Stimulated activated CD8-positive, alpha-beta memory T cell treated with anti-CD3 and anti-CD28 coated beads, Interleukin-12 subunit alpha, Interleukin-12 subunit beta, amount 100 ng/mL, for 1 hour (primary cell): ENCODE data around the gene ZFP69B.

ENCODE experiments used
- DNase-seq: peaks from one replicate; pipeline ENCODE4 v3.0.0-alpha.2; 2020; ENCODE audit warnings: low read depth

The ZFP69B gene

DNA sequence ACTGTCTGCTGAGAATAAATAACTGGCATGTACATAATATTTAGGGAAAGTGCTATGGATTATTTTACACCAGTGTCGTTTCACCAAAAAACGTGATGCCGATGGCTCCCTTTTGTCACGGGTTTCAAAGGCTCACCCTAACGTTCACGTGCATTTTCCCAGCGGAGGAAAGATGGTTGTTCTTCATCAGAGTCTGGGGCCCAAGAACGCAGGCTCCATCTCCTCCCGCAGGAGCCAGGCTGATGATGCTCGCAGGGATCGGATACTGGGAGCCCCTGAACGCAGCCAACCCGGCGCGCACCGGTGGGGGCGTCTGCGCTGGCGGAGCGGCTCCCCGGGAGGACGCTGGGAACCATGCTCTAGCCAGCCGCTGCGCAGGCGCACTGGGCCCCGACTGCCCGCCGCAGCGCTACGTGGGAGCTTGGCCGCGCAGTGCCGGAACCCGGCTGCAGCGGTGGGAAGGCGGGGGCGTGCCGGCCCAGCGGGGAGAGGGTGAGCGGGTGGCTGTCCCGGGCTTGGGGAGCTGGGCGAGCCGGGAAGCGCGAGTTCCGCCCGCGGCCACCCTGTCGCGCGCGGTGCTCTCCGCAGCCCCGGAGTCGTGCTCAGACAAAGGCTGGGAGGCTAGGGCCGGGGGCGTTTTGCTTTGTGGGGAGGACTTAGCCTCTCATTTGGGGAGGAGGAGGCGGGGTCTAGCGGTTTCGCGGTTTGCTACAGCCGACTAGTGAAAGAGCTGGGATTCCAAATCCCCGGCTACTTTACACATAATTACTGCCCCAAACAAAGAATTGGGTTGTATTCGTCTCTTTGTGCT is at the start of gene ZFP69B:
Gene ZFP69B, plus strand, starts transcription at position 793 of the 811 bp plus-strand sequence. CDS start 486 bp downstream, outside the sequence.
- peak; percentile 81 for DNase-seq

DNA sequence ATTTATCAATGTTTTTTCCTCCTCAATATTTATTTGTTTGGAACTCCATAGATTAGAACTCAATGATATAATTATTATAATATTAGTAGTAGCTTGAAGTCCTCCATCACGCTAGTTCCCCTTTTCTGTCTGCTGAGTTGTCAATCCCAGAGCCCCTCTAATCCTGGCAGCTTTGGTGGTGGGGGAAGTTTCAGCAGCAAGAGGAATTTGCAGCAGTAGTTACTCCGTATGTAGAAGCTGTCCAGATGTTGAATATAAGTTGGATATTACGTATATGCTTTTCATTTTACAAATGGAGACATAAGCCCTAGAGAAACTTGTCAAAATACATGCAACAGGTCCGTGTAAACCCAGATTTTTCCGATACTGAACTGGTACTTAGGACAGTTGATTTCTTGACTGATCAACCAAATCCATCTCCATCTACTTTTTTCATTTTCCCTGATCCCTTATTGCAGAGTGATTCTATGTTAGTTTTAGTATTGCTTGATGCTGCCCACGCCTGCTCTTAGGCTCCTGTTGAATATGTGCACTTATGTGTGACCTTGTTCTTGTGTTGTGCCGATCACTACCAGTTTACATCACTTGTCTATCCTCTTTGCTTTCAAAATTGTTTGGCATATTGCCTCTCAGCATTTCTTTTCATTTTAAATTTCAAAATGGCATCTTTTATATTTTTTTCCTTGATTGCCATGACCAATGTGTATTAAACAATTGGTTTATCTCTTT is 48.6 kb upstream of the ZFP69B start:
- DNase-seq: no peak

DNA sequence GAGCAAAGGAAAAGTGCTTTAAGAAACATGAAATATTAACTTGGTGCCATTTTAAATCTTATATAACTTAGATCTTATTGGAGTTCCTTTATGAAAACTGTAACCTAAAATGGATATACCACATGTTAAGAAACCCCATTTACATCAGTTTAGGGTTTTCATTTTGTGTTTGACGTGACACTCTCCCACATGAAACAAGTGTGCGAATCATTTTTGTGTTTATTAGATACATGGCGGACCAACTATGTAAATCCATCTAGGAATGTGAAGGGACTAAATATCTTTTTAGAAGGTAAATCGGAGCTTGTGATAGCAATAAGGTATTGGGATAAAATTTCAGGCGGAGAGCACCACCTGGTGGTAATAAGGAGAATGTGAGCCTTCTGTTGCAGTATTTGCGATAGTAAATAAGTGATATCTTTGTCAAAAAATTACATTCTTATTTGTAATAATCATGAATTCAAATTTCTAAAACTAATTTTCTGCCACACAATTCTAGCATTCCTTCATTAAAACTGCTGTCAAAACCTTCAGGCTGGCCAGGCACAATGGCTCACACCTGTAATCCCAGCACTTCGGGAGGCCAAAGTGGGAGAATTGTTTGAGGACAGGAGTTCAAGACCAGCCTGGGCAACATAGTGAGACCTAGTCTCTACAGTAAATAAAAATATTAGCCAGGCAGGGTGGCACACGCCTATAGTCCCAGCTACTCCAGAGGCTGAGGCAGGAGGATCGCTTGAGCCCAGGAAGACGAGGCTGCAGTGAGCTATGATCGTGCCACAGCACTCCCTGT is 45.4 kb upstream of the ZFP69B start:
- DNase-seq: peak; percentile 36

DNA sequence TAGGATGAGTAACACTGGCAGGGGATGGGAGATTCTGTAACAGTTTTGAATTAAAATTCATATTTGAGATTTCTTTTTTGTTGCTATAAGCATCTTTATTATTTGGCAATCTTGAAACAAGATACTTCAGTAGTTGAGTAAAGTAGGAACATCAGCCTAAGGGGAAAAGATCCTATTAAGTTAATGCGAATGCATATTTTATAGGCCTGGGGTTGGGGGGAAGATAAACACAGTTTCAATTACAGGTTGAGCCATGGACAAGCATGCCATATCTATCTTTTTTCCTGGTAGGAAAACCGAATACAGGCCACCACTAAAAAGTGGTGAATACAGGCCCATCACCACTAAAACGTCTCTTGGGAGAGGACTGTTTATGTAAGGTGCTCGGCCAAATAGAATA is 44.5 kb upstream of the ZFP69B start:
- no peak for DNase-seq

DNA sequence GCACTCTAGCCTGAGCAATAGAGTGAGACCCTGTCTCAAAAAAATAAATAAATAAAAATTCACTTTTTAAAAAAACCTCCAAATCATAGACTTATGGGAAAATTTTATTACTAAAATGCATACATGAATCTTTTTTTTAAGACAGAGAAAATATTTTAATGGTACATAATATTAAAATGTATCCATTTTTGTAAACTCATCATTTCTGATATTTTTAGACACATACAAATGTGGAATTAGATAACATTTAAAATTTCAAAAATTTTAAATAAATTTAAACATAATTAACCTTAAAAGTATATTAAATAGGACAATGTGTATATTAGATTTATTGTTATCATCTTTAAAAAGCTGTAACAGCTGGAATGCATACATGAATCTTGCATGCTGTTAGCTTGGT is 42.8 kb upstream of the ZFP69B start:
- no peak for DNase-seq

DNA sequence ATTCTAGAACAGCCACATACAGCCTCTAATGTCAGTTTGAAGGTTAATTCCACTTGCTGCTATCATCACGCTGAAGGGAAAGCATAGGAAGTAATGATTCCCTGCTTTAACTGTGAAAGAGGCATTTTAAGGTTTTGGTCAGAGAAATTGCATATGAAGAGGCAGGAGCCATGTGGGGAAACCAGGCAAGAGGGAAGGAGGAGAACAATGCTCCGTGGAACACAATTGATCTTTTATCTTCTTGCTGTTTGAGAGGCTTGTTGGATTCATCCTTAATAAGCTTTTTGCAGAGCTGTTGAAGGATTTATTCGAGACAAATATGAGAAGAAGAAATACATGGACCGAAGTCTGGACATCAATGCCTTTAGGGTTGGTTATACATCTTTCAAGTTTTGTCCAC is 40.8 kb upstream of the ZFP69B start:
- DNase-seq: no peak

DNA sequence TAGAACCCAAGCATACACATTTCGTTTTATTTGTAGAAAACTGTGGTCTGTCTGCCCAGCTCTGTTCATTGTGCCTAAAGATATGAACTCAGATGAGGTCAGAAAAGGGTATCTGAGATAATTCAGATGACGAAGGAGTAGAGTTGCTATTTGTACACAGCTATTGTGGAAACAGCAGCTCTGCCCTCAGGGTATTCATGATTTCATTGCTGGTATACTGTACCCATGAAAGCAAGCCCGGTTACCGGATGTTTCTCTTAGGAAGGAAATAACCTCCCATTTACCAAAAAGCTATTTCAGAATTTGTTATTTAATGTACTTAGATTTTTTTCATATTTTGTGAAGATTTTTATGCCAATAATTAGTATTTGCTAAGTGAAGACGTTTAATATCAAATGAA is 39.0 kb upstream of the ZFP69B start:
- no peak for DNase-seq

DNA sequence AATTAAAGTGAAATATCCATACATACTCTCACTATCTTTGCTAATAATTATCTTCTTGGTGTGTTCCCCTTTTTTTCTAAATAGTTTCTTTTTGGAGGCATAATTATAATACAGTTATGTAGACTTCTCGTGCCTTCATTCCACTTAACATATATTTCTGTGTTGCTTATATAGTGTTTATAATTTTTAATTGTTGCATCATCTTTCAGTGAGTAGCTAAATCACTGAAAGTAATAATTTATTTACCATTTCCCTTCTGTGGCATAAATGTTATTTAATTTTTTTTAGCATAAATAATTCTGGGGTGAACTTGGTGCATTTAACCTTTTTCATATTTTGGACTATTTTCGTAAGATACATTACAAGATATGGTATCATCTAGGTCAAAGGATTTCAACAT is 38.4 kb upstream of the ZFP69B start:
- no peak for DNase-seq

DNA sequence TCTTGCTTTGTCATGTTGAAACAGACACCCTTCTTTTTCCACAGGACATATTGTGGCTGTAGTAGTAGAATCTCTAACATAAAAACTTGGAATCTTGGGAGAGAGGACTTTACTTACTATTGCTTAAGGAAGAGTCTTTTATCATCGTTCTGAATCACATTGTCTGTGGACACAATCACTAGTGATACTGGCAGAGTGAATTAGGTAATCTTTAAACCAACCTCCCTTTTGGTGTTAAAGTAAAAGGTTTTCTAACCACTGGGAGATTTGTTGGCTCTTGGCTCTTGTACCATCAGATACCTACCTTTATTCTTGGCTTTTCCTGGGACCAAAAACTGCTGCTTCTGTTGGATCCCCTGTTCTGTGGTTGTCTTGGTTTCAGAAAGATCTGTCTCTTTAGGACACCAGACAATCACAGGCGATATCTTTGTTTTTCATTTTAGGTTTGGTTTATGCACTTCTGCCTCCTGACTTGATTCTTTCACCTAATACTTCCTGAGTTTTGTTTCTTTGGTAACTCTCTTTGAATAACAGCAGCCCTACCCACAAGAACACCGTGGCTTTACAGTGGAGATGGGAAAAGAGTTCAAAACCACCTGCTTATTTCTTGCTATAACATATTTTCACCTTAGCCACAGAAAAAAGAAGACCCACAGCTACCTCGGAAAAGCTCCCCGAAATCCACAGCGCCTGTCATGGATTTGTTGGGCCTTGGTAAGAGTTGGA is 36.6 kb upstream of the ZFP69B start:
- DNase-seq: no peak

DNA sequence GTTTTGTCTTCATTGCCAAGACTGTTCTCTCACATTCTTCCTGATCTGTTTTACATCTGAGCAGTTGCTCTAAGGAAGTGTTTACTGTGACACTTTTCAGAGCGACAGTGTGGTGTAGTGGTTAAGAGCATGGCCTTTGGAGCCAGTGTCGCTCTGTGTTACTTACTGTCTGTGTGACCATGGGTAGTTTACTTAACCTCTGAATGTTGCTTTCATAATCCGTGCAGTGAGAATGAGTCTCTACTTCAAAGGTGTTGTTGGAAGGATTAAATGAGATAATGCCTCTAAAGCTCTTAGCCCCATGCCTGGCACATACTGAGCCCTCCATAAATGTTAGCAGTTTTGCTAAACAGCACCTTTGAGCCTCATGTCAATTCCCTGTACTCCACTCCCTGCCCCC is 35.9 kb upstream of the ZFP69B start:
- no peak for DNase-seq

DNA sequence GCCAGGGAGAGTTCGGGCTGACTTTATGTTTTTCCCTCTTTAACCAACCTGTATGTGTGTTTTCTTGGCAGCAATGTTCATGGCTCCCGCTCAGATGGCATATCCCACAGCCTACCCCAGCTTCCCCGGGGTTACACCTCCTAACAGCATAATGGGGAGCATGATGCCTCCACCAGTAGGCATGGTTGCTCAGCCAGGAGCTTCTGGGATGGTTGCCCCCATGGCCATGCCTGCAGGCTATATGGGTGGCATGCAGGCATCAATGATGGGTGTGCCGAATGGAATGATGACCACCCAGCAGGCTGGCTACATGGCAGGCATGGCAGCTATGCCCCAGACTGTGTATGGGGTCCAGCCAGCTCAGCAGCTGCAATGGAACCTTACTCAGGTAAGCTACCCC is 33.6 kb upstream of the ZFP69B start:
- DNase-seq: no peak

DNA sequence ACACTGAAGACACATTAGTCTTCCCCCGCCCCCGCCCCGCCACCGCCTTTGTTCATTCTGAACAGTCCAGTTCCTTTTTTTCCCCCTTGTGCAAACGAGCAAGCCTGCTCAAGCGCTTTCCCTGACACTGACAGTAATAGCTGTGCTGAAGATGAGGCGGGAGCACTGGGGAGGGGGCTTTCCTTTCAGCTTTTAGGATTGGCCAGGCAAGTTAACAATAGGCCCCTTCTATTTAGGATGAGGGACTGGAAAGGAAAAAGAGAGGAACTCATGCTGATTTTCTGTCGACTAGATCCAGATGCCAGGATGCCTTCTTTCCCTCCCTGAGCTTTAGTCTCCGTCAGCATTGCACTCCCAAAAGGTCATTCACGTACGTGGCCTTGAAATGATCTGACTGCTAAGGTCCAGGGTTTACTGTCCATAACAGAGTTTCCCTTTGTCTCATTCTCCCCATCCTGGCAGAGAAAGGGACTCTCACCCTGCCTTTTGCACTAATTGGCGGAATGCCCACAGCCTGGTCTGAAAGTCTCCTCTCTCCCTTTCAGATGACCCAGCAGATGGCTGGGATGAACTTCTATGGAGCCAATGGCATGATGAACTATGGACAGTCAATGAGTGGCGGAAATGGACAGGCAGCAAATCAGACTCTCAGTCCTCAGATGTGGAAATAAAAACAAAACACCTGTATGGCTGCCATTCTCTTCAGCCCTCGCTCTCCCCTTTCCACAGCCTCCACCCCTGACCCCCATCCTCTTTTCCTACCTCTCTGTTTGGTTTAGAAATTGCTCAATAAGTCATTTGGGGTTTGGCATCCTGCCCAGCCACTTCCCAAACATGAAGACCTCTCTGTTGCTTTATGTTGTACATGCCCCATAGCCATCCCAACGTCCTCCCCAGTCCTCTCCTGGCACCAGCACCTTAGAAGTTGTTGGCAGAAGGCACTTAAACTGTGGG is 28.6 kb upstream of the ZFP69B start:
- DNase-seq: no peak

DNA sequence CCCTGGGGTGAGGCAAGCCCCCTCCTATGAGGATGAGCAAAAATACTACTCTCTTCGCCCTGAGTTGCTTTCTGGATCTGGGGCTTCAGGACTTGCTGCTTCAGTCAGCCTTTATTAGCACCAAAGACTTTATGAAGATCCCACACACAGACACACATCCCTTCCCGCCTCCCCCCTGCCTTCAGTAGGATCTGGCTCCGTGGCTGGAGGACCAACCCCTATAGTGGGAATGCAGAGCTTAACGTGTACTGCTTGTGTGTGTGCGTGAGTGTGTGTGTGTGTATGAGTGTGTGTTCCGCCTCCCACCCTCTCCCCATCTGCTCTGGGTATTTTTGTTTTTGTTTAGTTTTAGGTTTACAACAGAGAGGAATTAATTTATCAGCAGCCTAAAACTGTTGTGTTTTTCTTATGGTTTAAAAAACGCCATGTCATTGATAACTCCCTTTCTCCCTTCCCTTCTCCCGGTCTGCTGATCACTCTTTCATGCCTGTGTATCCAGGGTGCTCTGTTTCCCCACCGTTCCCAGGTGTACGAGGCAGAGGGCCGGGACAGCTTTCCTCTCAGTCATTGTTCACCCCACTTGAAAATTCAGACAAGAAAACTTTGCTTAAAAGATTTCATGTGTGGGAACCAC is 27.5 kb upstream of the ZFP69B start:
- DNase-seq: no peak

DNA sequence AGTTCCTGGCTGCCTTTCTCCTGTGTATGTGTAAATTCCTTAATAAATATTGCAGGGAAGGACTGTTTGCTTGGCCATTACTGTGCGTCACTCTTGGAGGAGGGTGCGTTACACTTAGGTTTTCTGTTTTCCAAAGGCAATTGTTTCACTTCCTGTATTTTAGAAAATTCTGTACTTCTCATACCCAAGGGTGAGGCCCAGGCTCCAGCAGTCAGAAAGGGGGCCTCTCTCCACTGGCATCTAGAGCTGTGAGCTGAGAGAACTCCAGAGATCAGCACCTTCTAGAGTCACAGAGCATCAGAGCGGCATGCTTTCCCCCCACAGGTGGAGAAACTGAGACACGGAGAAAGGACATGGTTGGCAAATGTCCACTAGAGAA is 27.0 kb upstream of the ZFP69B start:
- DNase-seq: no peak

DNA sequence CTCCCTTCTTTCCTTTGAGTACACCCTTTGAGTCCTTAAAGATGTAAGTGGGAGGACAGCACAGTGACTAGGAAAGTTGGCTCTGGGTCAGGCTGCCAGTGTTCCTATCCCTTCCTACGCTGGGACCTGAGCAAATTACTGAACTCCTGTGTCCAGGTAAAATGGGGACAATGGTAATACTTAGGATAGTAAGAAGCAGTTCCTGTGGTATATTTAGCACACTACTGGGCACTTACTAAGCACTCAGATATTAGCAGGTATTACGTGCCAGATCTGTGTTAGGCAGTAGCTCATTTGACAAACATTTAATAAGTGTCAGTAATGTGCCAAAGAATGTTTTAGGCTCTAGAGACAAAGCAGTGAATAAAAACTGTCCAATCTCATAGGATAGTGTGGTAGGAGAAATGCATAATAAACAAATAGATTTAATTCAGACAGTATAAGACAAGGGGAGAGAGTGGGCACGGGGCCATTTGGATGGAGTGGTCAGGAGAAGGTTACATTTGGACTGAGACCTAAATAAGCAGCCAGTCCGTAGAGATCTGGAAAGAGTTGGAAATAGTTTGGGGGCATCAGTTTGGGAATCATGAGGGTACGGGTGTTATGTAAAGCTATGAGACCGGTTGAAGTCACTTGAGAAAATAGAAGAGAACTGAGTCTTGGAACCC is 26.2 kb upstream of the ZFP69B start:
- DNase-seq: no peak

DNA sequence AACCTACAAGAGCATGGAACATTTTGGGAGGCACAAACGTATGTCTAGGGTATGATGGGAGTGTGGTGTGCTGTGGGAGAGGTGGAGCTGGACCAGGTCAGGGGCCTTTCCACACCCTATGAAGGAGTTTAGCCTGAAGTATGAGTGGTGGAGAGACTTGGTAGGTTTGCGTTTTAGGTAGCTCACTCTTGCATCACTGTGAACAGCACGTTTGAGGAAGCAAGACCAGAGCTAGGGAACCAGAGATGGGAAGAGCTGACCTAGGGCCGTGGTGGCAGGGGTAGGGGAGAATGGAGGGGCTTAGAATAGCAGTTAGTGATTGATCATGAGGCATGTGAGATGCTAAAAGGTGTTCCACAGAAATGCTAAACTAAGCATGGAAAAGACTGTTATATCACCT is 25.1 kb upstream of the ZFP69B start:
- no peak for DNase-seq

DNA sequence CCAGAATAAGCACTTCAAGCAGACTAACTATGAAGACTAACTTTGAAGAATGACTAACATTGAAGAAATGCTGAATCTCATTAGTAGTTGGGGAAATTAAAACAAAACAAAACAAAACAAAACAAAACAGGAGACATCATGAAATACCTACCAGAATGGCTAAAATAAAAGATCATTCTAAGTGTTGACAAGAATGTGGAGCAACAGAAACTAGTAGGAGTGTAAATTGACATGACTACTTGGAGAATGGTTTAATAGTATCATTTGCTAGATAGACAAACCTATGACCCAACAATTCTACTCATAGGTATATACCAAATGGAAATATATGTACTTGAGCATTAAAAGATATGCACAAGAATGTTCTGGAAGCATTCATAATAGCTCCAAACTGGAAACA is 18.9 kb upstream of the ZFP69B start:
- no peak for DNase-seq

DNA sequence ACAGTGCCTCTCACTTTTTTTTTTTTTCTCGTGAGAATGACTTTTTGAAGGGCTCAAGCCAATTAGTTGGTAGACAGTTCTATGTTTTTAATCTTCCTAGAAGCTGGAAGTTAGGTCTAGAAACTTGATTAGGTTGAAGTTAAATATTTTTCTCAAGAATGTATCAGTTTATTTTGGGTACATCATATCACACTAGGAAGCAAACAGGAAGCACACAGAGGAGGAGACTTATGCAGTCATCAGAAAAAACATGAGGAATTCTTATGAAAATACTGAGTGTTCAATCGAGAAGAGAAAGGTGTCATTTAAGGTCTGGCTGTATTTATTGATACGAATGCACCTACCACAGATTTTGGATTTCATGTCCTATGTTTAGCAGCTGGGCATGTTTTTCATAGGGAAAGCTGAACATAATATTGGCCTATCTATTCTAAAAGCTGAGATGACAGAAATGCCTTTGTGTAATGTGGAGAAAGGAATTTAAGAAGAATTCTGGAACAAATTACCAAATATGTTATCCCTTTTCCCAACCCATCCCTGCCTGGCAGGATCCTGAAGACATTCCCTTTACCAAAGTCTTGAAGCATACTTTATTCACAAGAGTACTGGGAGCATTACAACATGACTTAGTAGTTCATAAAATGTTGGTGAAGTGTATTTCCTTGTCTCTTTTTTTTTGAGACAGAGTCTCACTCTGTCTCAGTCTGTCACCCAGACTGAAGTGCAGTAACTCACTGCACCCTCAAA is 17.5 kb upstream of the ZFP69B start:
- DNase-seq: no peak

DNA sequence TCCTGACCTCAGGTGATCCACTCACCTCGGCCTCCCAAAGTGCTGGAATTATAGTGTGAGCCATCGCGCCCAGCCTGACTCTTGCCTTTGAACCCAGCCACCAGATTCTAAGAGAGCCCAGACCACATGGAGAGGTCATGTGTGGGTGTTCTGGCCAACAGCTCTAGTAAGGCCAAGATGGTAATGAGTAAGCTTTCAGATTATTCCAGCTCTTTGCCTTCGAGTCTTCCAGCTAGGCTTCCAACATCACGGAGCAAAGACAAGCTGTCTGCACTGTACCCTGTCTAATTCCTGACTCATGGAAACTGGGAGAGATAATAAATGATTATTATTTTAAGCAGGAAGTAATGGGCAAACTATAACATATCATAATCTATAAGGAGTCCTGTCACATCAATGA is 14.8 kb upstream of the ZFP69B start:
- DNase-seq: no peak
